ENCODE measurements around the gene C2CD4C.
"Not testable (repeated sequence)": the region's sequence is repeated elsewhere in the genome, so short reads cannot be mapped to it uniquely, and the experiment has no call there.

The C2CD4C gene

GRCh38 chr19:364496-365287 is 44.3 kb downstream of the C2CD4C start:
- no peak for DNase-seq (ENCODE audit: low read depth)
- H3K4me3 ChIP-seq (ENCODE audit: low read length): no peak overlapping the region
- TF ChIP-seq CTCF (conservative IDR thresholded peaks at IDR 0.05; ENCODE audit: low read length): no peak

GRCh38 chr19:362683-363082 is 46.3 kb downstream of the C2CD4C start:
- DNase-seq (ENCODE audit: low read depth): no peak
- no peak overlapping the region for H3K4me3 ChIP-seq (ENCODE audit: low read length)
- no peak for TF ChIP-seq CTCF (conservative IDR thresholded peaks at IDR 0.05; ENCODE audit: low read length)

GRCh38 chr19:362154-362553 is 46.8 kb downstream of the C2CD4C start:
- no peak overlapping the region for H3K4me3 ChIP-seq (ENCODE audit: low read length)
- TF ChIP-seq CTCF (conservative IDR thresholded peaks at IDR 0.05; ENCODE audit: low read length): no peak
- DNase-seq (ENCODE audit: low read depth): no peak

- H3K4me3 ChIP-seq (ENCODE audit: low read length): no peak overlapping the region
- TF ChIP-seq CTCF (conservative IDR thresholded peaks at IDR 0.05; ENCODE audit: low read length): no peak
- DNase-seq (ENCODE audit: low read depth): no peak
Measured at GRCh38 chr19:359653-359925, 49.4 kb downstream of the C2CD4C start.

GRCh38 chr19:355536-355935 is 53.4 kb downstream of the C2CD4C start:
- not testable (repeated sequence) for DNase-seq (ENCODE audit: low read depth)

More at GRCh38 chr19:355536-355935, 53.4 kb downstream of the C2CD4C start:
- not testable (repeated sequence) for H3K4me3 ChIP-seq (ENCODE audit: low read length)
